C4-2B (cell line): Measurements from ENCODE around the gene IGF2R.

Experiments
- CTCF ChIP-seq: fragments of 450-650 bp; conservative IDR thresholded peaks from 2 replicates; pipeline ENCODE4 v1.5.1; 2017; ENCODE audit warnings: mild to moderate bottlenecking
- ZFX ChIP-seq: fragments of 450-650 bp; IDR thresholded peaks from 2 replicates; pipeline ENCODE4 v1.6.1; 2017

- TF ChIP-seq CTCF: no peak
- TF ChIP-seq ZFX: no peak
Measured at GRCh38 chr6:160139420-160139851, 170.6 kb downstream of the IGF2R start.
